ENCODE data around the gene ARID2.

Gene ARID2

GRCh38 chr12:45762185-45763110 lies 32.9 kb downstream of the ARID2 start:
- H3K79me2 ChIP-seq (ENCODE audit: insufficient read depth, low read length): peaks cover 67% of the 10 kb centered on the region
- H3K4me3 ChIP-seq (ENCODE audit: low read depth, low read length, poor library complexity, severe bottlenecking): no peak overlapping the region
- H3K27ac ChIP-seq (ENCODE audit: low read depth, low read length, poor library complexity, severe bottlenecking): no peak overlapping the region
- H2AFZ ChIP-seq (ENCODE audit: low read length): no peak overlapping the region
- H3F3A ChIP-seq (ENCODE audit: insufficient read depth, low read length): no peaks in the 10 kb centered on the region; the same call in 1 of the 2 replicates
- TF ChIP-seq EZH2 (IDR thresholded peaks at IDR 0.05; ENCODE audit: borderline replicate concordance, low read length): no peak
- TF ChIP-seq, protein P1, sequence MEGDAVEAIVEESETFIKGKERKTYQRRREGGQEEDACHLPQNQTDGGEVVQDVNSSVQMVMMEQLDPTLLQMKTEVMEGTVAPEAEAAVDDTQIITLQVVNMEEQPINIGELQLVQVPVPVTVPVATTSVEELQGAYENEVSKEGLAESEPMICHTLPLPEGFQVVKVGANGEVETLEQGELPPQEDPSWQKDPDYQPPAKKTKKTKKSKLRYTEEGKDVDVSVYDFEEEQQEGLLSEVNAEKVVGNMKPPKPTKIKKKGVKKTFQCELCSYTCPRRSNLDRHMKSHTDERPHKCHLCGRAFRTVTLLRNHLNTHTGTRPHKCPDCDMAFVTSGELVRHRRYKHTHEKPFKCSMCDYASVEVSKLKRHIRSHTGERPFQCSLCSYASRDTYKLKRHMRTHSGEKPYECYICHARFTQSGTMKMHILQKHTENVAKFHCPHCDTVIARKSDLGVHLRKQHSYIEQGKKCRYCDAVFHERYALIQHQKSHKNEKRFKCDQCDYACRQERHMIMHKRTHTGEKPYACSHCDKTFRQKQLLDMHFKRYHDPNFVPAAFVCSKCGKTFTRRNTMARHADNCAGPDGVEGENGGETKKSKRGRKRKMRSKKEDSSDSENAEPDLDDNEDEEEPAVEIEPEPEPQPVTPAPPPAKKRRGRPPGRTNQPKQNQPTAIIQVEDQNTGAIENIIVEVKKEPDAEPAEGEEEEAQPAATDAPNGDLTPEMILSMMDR (IDR thresholded peaks at IDR 0.05; ENCODE audit: low read length): peak; percentile 76
- H3K9me2 ChIP-seq (ENCODE audit: low read depth, low read length): no peaks in the 10 kb centered on the region
- peaks cover 6% of the 10 kb centered on the region for H3K36me3 ChIP-seq (ENCODE audit: insufficient read depth, low read length)
- H3K27me3 ChIP-seq (ENCODE audit: insufficient read depth, low read length): no peaks in the 10 kb centered on the region
- no peak overlapping the region for H3K4me2 ChIP-seq (ENCODE audit: low read length)
- H3K9ac ChIP-seq (ENCODE audit: low read length): no peak overlapping the region
- no peaks in the 10 kb centered on the region for H4K20me1 ChIP-seq (ENCODE audit: insufficient read depth, low read length)
- H3K9me3 ChIP-seq (ENCODE audit: low read length): no peaks in the 10 kb centered on the region
- peaks cover 4% of the 10 kb centered on the region for H3K4me1 ChIP-seq (ENCODE audit: insufficient read depth, low read length, severe bottlenecking)

DNA sequence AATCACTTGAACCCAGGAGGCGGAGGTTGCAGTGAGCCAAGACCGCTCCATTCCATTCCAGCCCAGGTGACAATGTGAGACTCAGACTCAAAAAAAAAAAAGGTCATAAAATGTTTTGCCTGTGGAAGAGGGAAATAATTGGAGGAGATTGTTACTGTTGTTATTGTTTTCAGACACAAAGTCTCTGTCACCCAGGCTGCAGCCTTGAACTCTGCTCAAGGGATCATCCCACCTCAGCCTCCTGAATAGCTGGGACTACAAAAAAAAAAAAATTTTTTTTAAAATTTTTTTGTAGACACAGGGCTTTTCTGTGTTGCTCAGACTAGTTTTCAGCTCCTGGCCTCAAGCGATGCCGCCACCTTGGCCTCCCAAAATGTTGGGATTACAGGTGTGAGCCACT lies 33.9 kb downstream of the ARID2 start:
- H3K9me3 ChIP-seq (ENCODE audit: low read length): peaks cover 3% of the 10 kb centered on the region; the same call in 1 of the 2 replicates
- H3K4me2 ChIP-seq (ENCODE audit: low read length): no peak overlapping the region
- no peak overlapping the region for H2AFZ ChIP-seq (ENCODE audit: low read length)
- H3K9me2 ChIP-seq (ENCODE audit: low read depth, low read length): no peaks in the 10 kb centered on the region
- peaks cover 15% of the 10 kb centered on the region for H3K36me3 ChIP-seq (ENCODE audit: insufficient read depth, low read length)
- no peak for TF ChIP-seq EZH2 (IDR thresholded peaks at IDR 0.05; ENCODE audit: borderline replicate concordance, low read length)
- TF ChIP-seq, protein P1 (IDR thresholded peaks at IDR 0.05; ENCODE audit: low read length): no peak
- H4K20me1 ChIP-seq (ENCODE audit: insufficient read depth, low read length): no peaks in the 10 kb centered on the region
- H3K9ac ChIP-seq (ENCODE audit: low read length): no peak overlapping the region
- H3F3A ChIP-seq (ENCODE audit: insufficient read depth, low read length): no peaks in the 10 kb centered on the region; the same call in 1 of the 2 replicates
- H3K27me3 ChIP-seq (ENCODE audit: insufficient read depth, low read length): no peaks in the 10 kb centered on the region
- peaks cover 4% of the 10 kb centered on the region for H3K4me1 ChIP-seq (ENCODE audit: insufficient read depth, low read length, severe bottlenecking)
- H3K79me2 ChIP-seq (ENCODE audit: insufficient read depth, low read length): peaks cover 67% of the 10 kb centered on the region
- no peak overlapping the region for H3K27ac ChIP-seq (ENCODE audit: low read depth, low read length, poor library complexity, severe bottlenecking)
- no peak overlapping the region for H3K4me3 ChIP-seq (ENCODE audit: low read depth, low read length, poor library complexity, severe bottlenecking)

DNA sequence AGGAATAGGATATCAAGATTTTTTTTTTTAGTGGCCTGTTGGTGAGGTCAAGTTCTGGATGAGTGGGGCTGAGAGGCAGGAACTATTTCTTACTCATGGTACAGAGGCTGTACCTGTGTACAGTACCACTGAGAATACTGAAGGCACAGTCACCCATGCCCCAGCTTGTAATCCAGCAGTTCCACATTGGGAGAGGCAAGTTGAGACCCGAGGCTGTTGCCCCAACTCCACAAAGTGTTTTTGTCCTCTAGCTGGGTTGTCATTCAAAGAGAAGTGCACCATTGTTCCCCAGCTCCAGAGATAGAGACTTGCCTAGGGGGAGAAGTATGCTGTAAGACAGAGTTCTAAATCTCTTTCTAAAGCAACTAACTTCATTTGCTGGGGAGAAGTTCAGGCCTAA lies 38.7 kb downstream of the ARID2 start:
- H3K9me3 ChIP-seq (ENCODE audit: low read length): peaks cover 18% of the 10 kb centered on the region
- H3K27me3 ChIP-seq (ENCODE audit: insufficient read depth, low read length): no peaks in the 10 kb centered on the region
- no peaks in the 10 kb centered on the region for H3K4me1 ChIP-seq (ENCODE audit: insufficient read depth, low read length, severe bottlenecking)
- no peaks in the 10 kb centered on the region for H4K20me1 ChIP-seq (ENCODE audit: insufficient read depth, low read length)
- TF ChIP-seq, protein P1 (IDR thresholded peaks at IDR 0.05; ENCODE audit: low read length): no peak
- no peak for TF ChIP-seq EZH2 (IDR thresholded peaks at IDR 0.05; ENCODE audit: borderline replicate concordance, low read length)
- peaks cover 28% of the 10 kb centered on the region for H3K36me3 ChIP-seq (ENCODE audit: insufficient read depth, low read length)
- no peak overlapping the region for H3K27ac ChIP-seq (ENCODE audit: low read depth, low read length, poor library complexity, severe bottlenecking)
- no peaks in the 10 kb centered on the region for H3K9me2 ChIP-seq (ENCODE audit: low read depth, low read length)
- no peak overlapping the region for H3K4me3 ChIP-seq (ENCODE audit: low read depth, low read length, poor library complexity, severe bottlenecking)
- no peak overlapping the region for H3K4me2 ChIP-seq (ENCODE audit: low read length)
- H2AFZ ChIP-seq (ENCODE audit: low read length): no peak overlapping the region
- H3F3A ChIP-seq (ENCODE audit: insufficient read depth, low read length): no peaks in the 10 kb centered on the region; the same call in 1 of the 2 replicates
- H3K9ac ChIP-seq (ENCODE audit: low read length): no peak overlapping the region
- H3K79me2 ChIP-seq (ENCODE audit: insufficient read depth, low read length): peaks cover 26% of the 10 kb centered on the region; the same call in 1 of the 2 replicates

Data from OCI-LY1 (cell line).